ENCODE data around the gene ABHD12.

Gene ABHD12

DNA sequence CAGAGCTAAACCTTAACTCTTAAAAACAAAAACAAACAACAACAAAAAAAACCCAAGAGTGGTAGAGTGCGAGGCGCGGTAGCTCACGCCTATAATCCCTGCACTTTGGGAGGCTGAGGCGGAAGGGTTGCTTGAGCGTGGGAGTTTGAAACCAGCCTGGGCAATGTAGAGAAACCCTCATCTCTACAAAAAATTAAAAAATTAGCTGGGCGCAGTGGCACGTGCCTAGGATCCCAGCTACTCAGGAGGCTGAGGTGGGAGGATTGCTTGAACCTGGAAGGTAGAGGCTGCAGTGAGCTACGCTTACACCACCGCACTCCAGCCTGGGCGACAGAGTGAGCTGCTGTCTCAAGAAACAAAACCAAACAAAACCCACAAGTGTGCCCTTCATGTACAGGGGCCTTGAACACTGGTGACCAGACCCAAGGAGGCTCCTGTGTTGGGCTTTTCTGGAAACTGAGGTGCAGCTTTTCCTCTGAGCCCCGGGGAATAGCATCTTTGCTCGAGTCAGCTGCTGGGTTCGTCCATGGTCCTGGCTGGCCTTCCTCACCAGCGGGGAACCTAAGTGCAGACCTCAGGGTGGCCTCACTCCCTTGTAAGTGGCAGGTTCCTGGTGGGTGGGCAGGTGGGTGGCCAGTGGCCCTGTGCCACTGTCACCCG lies 102.9 kb downstream of the ABHD12 start:
- no peak for FAIRE-seq

DNA sequence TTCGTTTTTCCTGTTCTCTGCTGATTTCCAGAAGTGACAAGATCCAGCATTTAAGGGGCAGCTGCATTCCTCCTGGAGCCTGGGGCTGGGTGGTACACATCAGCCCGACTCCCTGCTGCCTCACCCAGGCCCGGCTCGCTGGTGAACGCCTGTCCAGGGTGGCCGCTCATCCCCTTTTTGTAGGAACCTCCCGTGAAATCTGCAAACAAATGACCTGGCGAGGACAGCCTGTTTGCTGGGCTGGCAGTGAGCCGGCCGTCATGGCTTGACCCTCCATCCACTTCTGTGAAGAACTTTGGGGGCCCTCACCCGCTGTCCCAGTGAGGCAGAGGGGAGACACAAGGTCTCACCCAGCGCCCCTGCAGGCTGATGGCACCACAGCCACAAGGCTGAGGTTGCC lies 103.7 kb downstream of the ABHD12 start:
- FAIRE-seq = no peak

DNA sequence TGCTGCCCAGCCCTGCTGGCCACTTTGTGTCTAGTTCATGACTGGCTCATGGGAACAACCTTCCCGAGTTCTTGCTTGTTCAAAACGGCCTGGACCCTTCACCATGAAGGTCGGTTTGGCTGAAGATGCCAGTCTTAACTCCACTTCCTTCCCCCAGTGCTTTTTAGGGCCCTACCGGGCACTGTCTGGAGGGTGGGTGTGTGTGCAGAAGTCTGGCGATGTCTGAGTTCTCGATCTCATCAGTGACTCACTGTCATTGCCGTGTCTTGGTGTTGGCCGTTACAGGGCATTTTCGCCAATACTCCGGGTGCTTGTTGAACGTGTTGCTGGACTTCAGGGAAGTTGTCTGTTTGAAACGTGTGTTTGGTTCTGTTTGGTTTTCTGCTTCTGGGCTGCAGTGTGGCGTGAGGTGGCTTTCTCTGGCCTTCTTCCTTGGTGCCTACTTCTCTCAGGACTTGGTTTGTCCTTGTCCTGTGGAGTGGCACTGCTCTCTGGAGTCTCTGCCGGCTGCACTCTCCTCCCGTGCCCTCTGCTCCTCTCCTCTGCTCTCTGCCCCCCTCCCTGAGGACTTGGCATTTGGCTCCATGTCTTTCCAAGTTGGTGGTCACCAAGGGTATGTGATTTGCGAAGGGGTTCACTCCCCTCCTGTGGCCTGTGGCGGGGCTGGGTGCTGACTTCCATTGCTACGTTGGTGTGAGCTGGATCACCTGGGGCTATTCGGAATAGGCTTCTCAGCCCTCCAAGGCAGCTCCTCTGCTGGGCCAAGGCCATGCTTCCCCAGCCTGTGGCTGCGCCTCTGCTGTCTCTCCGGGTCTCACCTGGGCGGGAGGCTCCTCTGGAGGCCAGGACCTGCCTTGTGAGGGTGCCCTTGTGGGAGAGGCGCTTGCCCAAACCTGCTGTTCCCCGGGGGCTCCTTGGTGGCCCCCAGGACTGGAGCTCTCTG lies 104.5 kb downstream of the ABHD12 start:
- no peak for FAIRE-seq

DNA sequence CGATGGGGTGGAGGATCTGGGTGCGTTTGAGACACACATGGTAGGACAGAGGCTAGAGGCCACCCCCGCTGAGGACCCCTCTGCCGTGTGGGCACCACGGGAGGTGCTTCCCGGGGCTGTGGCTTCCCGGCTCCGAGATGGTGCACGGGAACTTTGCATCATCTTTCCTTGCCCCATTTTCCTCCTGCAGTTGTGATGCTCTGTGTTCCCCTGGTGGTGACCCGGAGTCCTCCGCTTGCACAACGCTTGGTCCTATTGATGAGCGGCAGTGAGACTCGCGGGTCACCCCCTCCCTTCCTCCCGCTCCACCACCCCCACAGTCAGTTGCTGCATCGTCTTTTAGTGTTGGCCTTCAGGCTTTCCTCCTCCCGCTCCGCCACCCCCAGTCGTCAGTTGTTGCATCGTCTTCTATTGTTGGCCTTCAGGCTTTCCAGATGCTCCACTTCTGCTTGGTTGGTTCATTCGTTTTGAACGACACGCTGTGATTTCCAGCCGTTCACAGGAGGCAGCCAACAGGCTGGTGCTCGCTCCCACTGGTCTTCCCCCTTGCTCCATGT lies 105.5 kb downstream of the ABHD12 start:
- FAIRE-seq = no peak

DNA sequence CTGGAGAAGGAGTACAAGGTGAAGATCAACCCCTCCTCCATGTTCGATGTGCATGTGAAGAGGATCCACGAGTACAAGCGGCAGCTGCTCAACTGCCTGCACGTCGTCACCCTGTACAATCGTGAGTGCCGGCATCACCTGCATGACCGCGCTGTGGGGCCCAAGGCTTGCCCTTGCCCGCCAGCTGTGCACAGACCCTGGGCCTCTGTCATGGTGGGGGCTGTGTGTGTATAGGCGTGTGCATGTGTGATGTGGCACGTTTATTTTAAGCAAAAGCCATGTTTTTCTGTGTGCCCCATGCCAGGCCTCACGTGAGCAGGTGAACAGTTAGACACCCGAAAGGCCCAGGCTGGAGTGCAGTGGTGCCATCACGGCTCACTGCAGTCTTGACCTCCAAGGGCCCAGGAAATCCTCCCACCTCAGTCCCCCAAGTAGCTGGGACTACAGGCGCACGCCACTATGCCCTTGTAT lies 106.5 kb downstream of the ABHD12 start:
- FAIRE-seq = no peak

DNA sequence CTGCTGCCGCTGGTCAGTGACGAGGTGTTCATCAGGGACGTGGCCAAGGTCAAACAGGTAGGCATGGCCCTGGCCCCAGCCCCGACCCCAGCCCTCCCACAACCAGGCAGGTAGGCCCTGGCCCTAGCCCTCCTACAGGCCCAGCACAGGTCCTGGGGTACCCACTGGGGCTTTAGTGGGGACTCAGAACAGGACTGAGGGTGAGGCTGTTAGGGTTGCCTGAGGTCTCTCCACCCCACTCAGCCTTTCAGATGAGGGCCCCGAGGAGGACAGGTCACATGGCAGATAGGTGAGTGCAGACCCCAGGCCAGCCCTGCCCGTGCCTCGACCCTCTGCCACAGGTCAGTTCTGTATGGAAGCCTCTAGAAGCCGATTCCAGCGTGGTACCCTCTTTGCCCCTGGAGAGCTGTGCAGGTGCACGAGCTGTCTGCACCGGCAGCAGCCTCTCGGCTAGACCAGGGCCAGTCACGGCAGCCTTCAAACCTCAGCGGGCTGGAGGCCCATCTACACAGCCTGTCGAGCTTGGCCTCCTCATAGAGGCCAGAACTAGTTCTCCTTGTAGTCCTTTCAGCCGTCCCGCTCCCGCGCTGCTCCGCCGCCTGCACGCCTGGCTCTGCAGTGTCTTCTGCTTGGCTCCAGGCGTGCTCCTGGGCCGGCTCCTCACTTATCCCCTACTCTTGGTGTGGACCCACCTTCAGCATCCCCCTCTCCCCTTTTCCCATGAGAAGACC lies 107.2 kb downstream of the ABHD12 start:
- no peak for FAIRE-seq

GRCh38 chr20:25282796-25283195 lies 107.8 kb downstream of the ABHD12 start:
- no peak for FAIRE-seq

- no peak for FAIRE-seq
These were observed 108.4 kb downstream of the ABHD12 start for GRCh38 chr20:25282034-25282781.

GRCh38 chr20:25281541-25281991 lies 109.1 kb downstream of the ABHD12 start:
- no peak for FAIRE-seq

- no peak for FAIRE-seq
These were observed 109.8 kb downstream of the ABHD12 start for GRCh38 chr20:25280574-25281535.

DNA sequence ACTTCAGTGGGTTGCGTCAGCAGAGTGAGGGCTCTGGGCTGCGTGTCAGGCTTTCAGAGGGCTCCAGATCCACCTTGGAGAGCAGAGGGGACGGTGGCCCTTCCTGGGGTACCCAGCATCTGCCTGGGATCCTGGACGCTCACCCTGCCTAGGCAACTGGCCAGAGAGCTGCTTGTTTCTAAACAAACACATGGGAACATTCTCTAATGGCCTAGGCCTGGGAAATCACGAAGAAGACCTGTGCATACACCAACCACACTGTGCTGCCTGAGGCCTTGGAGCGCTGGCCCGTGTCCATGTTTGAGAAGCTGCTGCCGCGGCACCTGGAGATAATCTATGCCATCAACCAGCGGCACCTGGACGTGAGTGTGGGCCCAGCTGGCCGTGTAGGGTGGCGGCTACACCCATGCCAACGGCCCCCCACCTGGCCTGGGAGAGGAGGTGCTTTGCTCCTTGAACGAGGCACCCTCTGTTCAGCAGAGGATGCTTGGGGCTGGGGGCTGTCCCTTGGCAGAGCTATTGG lies 110.5 kb downstream of the ABHD12 start:
- FAIRE-seq = no peak

DNA sequence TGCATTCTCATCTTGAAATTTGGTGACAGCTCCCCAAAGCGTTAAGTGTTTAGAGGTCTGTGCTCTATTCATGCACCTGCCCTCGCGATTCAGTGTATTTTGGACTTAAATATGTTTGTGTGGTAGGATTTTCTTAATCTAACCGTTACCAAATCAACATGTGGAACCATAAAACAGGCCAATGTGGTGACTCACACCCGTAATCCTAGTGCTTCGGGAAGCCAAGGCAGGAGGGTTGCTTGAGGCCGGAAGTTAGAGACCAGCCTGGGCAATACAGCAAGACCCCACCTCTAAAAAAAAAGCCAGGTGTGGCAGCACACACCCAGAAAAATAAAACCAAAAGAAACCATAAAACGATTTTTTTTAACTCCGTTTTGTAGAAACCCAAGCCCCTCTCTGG lies 111.2 kb downstream of the ABHD12 start:
- FAIRE-seq = no peak

DNA sequence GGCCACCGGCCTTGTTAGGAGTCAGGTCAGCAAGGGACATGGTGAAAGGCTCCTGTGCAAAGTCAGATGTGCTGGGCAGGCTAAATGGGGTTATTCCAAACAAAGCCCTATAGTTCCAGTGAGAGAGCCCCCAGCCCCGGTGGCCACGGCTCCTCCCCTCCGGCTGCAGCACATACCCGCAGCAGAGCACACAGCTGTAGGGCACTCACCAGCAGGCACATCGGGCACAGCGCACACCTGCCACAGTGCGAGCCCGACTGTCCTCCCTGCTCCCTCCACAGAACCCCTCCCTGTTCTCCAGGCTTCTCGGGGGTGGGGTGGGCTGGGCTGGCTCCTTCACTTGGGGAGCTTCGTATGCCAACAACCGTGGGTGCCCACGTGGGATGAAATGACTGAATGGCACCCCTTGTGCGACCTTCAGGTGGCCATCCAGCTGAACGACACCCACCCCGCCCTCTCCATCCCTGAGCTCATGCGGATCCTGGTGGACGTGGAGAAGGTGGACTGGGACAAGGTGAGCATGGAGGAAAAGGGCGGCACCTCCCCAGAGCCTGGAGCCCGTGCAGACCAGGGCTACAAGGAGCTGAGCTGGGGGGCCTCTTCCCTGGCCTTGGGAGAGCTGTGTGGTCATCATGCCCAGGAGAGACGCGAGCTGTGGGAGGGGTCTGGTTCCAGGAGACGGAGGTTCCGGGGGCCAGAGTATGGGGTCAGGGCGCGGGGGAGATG lies 111.8 kb downstream of the ABHD12 start:
- FAIRE-seq = no peak

- FAIRE-seq = no peak
These were observed 112.6 kb downstream of the ABHD12 start for GRCh38 chr20:25277941-25278521.

DNA sequence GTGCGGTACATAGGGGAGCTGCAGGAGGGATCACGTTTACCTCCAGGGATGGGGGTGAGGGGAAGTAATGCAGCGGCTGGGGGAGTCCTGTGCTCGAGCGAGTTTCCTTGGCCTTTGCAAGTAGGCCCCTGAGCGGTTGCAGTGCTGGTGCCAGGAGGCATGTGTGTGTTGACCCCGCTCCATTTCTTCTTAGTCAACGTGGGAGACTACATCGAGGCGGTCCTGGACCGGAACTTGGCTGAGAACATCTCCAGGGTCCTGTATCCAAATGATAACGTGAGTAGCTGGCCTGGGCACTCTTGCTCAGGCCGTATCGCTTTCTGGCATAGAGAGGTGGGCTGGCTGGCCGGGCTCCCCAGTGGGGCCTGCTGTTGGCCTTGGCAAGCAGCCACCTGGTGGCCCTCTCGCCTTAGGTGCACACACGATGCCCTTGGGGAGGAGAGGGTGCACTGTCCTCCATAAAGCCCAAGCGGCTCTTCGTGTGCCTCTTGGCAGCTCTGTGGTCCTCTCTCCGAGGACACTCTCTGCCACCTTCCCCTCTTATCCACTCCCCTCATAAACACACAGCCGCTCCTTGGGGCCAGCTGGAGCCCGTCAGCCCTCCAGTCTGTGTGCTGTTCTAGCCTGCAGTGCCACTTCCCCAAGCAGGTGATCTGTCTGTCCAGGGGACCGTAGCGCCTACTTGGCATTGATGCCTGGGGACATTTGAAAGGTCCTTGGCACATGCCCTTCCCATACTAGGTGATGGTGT lies 113.4 kb downstream of the ABHD12 start:
- FAIRE-seq = no peak

GRCh38 chr20:25276533-25277050 lies 114.0 kb downstream of the ABHD12 start:
- no peak for FAIRE-seq

DNA sequence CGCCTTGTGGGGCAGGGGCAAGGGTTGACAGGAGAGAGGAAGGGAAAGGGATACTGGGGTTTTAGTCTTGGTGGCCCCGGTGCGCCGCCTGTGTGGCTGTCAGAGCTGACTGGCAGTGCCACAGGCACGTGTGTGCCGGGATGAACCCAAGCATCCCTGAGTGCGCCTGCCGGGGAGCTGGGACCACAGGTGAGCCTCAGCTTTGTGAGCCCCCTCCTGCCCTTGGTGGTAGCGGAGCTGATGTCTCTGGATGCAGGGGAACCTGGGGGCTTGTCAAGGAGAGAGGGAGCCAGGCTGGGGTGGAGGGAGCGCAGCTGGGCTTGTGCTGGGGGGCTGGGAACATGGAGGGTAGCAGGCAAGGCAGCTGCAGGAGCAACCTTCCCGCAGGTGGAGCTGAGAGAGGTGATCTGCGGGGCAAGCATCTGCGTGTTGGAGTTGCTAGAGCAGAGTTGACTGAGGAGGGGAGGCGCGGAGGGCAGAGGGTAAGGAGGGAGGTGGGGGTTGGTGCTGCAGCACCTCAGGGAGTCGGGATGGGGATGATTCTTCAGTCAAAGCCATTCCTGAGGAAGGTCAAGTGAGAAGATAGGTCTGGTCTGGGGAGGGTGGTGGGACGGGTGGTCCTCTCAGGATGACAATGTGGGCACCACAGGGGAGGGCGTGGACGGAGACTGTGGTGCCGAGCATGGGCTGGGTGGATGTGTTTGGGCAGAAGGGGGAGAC lies 114.7 kb downstream of the ABHD12 start:
- no peak for FAIRE-seq
